ENCODE results near the gene TRIM2.
A peak's percentile ranks its signal among the peaks of the same experiment; 100 is the strongest.

Gene TRIM2

GRCh38 chr4:153349206-153349805 is 145.1 kb downstream of the TRIM2 start:
- in situ Hi-C loops (cut with HindIII; ENCODE audit: low sequenced_read_pairs), result no loop called here
- TF ChIP-seq CTCF (IDR thresholded peaks at IDR 0.05; ENCODE audit: low read depth, low read length), result no peak

DNA sequence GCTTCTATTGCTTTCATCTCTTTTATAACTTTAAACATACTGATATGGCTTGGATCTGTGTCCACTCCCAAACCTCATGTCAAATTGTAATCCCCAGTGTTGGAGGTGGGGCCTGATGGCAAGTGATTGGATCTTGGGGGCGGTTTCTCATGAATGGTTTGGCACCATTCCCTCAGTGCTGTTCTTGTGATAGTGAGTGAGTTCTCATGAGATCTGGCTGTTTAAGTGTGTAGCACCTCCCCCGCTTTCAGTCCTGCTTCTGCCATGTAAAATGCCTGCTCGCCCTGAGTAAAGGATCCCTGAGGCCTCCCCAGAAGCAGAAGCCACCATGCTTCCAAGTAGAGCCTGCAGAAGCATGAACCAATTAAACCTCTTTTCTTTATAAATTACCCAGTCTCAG is 157.9 kb downstream of the TRIM2 start:
- in situ Hi-C loops (cut with HindIII; ENCODE audit: low sequenced_read_pairs), result no loop called here
- DNase-seq (ENCODE audit: low read depth, low spot score), result no peak
- H3K4me3 ChIP-seq (ENCODE audit: low read depth, low read length), result no peak overlapping the region
- no peak for TF ChIP-seq CTCF (IDR thresholded peaks at IDR 0.05; ENCODE audit: low read depth, low read length)

More at GRCh38 chr4:153349206-153349805, 145.1 kb downstream of the TRIM2 start:
- no peak for DNase-seq (ENCODE audit: low read depth, low spot score)
- no peak overlapping the region for H3K4me3 ChIP-seq (ENCODE audit: low read depth, low read length)

DNA sequence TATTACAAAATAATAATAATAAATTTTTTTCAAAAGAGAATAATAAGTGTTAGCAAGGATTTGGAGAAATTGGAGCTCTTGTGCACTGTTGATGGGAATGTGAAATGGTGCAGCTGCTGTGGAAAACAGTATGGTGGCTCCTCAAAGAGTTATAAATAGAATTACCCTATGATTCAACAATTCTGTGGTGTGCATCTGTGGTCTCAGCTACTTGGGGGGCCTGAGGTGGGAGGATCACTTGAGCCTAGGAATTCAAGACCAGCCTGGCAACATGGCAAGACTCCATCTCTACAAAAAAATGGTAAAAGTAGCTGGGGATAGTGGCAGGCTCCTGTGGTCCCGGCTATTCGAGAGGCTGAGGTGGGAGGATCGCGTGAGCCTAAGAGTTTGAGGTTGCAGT is 159.8 kb downstream of the TRIM2 start:
- in situ Hi-C loops (cut with HindIII; ENCODE audit: low sequenced_read_pairs), result no loop called here
- H3K4me3 ChIP-seq (ENCODE audit: low read depth, low read length), result no peak overlapping the region
- TF ChIP-seq CTCF (IDR thresholded peaks at IDR 0.05; ENCODE audit: low read depth, low read length), result no peak
- DNase-seq (ENCODE audit: low read depth, low spot score), result peak; percentile 60

DNA sequence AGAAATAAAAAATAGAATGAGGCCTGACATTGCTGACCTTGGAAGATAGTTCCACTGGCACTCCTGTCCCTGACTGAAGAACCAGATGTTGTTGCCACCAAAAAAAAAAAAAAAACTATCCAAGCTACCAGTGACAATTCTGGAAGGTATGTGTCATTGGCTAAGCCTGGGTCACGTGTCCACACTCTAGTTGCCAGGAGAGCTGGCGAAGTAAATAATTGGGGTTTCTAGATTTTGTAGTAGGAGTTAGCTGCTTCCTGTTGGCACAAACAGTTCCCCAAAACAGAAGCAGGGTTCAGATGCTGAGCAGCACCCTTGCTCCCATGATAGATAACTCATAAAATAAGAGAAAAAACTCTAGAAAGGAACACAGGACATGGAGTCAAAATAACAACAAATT is 160.8 kb downstream of the TRIM2 start:
- H3K4me3 ChIP-seq (ENCODE audit: low read depth, low read length), result no peak overlapping the region
- in situ Hi-C loops (cut with HindIII; ENCODE audit: low sequenced_read_pairs), result no loop called here
- no peak for DNase-seq (ENCODE audit: low read depth, low spot score)
- TF ChIP-seq CTCF (IDR thresholded peaks at IDR 0.05; ENCODE audit: low read depth, low read length), result no peak

- no peak overlapping the region for H3K4me3 ChIP-seq (ENCODE audit: low read depth, low read length)
- in situ Hi-C loops (cut with HindIII; ENCODE audit: low sequenced_read_pairs), result no loop called here
- TF ChIP-seq CTCF (IDR thresholded peaks at IDR 0.05; ENCODE audit: low read depth, low read length), result no peak
- DNase-seq (ENCODE audit: low read depth, low spot score), result no peak
These were observed 162.2 kb downstream of the TRIM2 start for GRCh38 chr4:153366486-153366885.

GRCh38 chr4:153367092-153367491 is 162.8 kb downstream of the TRIM2 start:
- in situ Hi-C loops (cut with HindIII; ENCODE audit: low sequenced_read_pairs), result no loop called here
- H3K4me3 ChIP-seq (ENCODE audit: low read depth, low read length), result no peak overlapping the region
- DNase-seq (ENCODE audit: low read depth, low spot score), result no peak
- TF ChIP-seq CTCF (IDR thresholded peaks at IDR 0.05; ENCODE audit: low read depth, low read length), result no peak

DNA sequence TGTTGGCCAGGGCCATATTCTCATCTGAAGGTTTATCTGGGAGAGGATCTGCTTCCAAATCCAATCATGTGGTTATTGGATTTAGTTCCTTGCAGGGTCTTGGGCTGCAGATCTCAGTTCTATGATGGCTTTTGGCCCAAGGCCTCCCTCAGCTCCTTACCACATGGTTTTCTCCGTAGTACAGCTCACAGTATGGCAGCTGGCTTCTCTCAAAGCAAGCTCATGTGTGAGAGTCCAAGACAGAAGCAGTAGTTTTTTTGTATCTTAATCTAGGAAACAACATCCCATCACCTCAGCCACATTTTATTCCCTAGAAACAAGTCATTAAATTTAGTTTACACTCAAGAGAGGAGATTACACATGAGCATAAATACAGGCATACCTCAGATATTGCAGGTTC is 164.8 kb downstream of the TRIM2 start:
- no peak overlapping the region for H3K4me3 ChIP-seq (ENCODE audit: low read depth, low read length)
- DNase-seq (ENCODE audit: low read depth, low spot score), result no peak
- in situ Hi-C loops (cut with HindIII; ENCODE audit: low sequenced_read_pairs), result no loop called here
- TF ChIP-seq CTCF (IDR thresholded peaks at IDR 0.05; ENCODE audit: low read depth, low read length), result no peak
